ENCODE measurements around the gene CD300C. TPM values are rescaled to one million over a fixed set of nuclear protein-coding genes. Genes with fewer than 3 reads are reported as not detected.

Gene CD300C
- total and polyA plus RNA-seq, 10 of the 15 experiments (the other 5 are each of a cell fraction or from before 2014, with no cell fraction given): 0.12 to 0.38 (median 0.23) TPM; not detected in 3

- DNase-seq (ENCODE audit: low read depth, low spot score) (no peak), ATAC-seq (no peak), FAIRE-seq (no peak)
- Histone ChIP-seq H3K36me3 (ENCODE audit: control insufficient read depth in 2 of 2, insufficient read depth in 2 of 2, low read length in 1 of 2) (no peaks in the 10 kb centered on the region), H4K20me1 (ENCODE audit: control insufficient read depth, insufficient read depth) (no peaks in the 10 kb centered on the region), H3K27ac (ENCODE audit: control insufficient read depth, insufficient read depth) (no peak overlapping the region), H3K79me2 (ENCODE audit: control insufficient read depth, insufficient read depth, low read length) (no peaks in the 10 kb centered on the region), H3K4me3 (no peak overlapping the region), H3K4me1 (ENCODE audit: control insufficient read depth, insufficient read depth, low read length) (no peaks in the 10 kb centered on the region), H3K27me3 (replicated peaks in 1 of 2; ENCODE audit: control insufficient read depth in 2 of 2, insufficient read depth in 2 of 2, low read length in 1 of 2) (no peaks in the 10 kb centered on the region), H3K9ac (ENCODE audit: control insufficient read depth, insufficient read depth, low read length) (no peak overlapping the region), H3K4me2 (ENCODE audit: control insufficient read depth, insufficient read depth) (no peak overlapping the region), H2AFZ (ENCODE audit: control insufficient read depth, low read depth, low read length) (no peak overlapping the region), H3K9me3 (replicated peaks; ENCODE audit: control insufficient read depth, insufficient read depth, low read length) (no peaks in the 10 kb centered on the region)
- CTCF ChIA-PET: interaction anchor here (1.4 to 4.2 kb wide), 2 partner anchors 9 to 124 kb away, joined by 7 to 15 read pairs; no protein-coding TSS in a partner anchor
- RAD21 ChIA-PET (ENCODE audit: unreplicated experiment): interaction anchor here (1.2 kb wide), 1 partner anchor 124 kb away, joined by 3 read pairs; no protein-coding TSS in a partner anchor
- no TSS peak for BruUV-seq (replicated peaks)
- in situ Hi-C loops (cut with MboI) (no loop called here), intact Hi-C loops (cut with micrococcal nuclease; ENCODE audit: unreplicated experiment) (no loop called here)
- 45% methylated on average over 6 of the region's 6 CpGs for WGBS (ENCODE audit: insufficient coverage, insufficient replicate concordance, low lambda C conversion rate, missing lambda C conversion rate)
- no peak for TF ChIP-seq REST (IDR thresholded peaks at IDR 0.05; ENCODE audit: low read depth, low read length)
- TF ChIP-seq EGR1 (IDR thresholded peaks at IDR 0.05; ENCODE audit: borderline replicate concordance in 1 of 2, low read depth in 2 of 2, low read length in 2 of 2): no peak
- TF ChIP-seq CBX5 (IDR thresholded peaks at IDR 0.05; ENCODE audit: low read depth): no peak
- no peak for TF ChIP-seq MEF2A (IDR thresholded peaks at IDR 0.05; ENCODE audit: insufficient read depth, low read depth, low read length)
- TF ChIP-seq HDAC6 (IDR thresholded peaks at IDR 0.05; ENCODE audit: unreplicated experiment): no peak
- no peak for TF ChIP-seq CHD1 (IDR thresholded peaks at IDR 0.05; ENCODE audit: low read depth, low read length)
- TF ChIP-seq KDM1A (IDR thresholded peaks at IDR 0.05; ENCODE audit: borderline replicate concordance): no peak
- no peak for TF ChIP-seq PAX8 (IDR thresholded peaks at IDR 0.05)
- no peak for TF ChIP-seq TAF1 (IDR thresholded peaks at IDR 0.05; ENCODE audit: borderline replicate concordance, low read depth, low read length)
- POLR2A ChIA-PET: interaction anchor here (0.8 kb wide), 1 partner anchor 10 kb away, joined by 4 read pairs; no protein-coding TSS in a partner anchor
- SMC1A ChIA-PET (ENCODE audit: uncharacterized antibody, unreplicated experiment): interaction anchor here (1.2 to 1.6 kb wide), 3 partner anchors 9 to 28 kb away, joined by 3 read pairs; partner anchors contain the start of gene CD300LB
Measured at GRCh38 chr17:74502861-74503260, 43.1 kb downstream of the CD300C start.

Data from GM12878 (cell line).